Esophagus muscularis mucosa (tissue), 4 donors: ENCODE measurements around the gene MAPK8IP3. TPM values are rescaled to one million over a fixed set of nuclear protein-coding genes. Genes with fewer than 3 reads are reported as not detected.
A peak's percentile ranks its signal among the peaks of the same experiment; 100 is the strongest.
"Not testable (repeated sequence)": the region's sequence is repeated elsewhere in the genome, so short reads cannot be mapped to it uniquely, and the experiment has no call there.

Experiments used
- DNase-seq: peaks from one replicate; pipeline ENCODE4 v3.0.0-alpha.2; 2017; ENCODE audit errors: extremely low spot score
- H3K27ac ChIP-seq, 4 donors: fragments of 200-600 bp; sonication (generic); replicated peaks in 1 of 4; 1 replicate in 3 of 4; 2 replicates in 1 of 4; pipeline ENCODE4 v1.5.1; 2016 to 2019; ENCODE audit warnings: mild to moderate bottlenecking in 1 of 4
- H3K27me3 ChIP-seq, 4 donors: fragments of 200-600 bp; sonication (generic); one replicate each; pipeline versions ENCODE4 v1.5.1 to v1.6.0; 2016 to 2019
- H3K36me3 ChIP-seq, 4 donors: fragments of 200-600 bp; sonication (generic); one replicate each; pipeline ENCODE4 v1.5.1; 2016 to 2019
- H3K4me1 ChIP-seq, 4 donors: fragments of 200-600 bp; sonication (generic); one replicate each; pipeline ENCODE4 v1.5.1; 2016 to 2019
- H3K4me3 ChIP-seq, 4 donors: fragments of 200-600 bp; sonication (generic); 1 replicate in 2 of 4; 2 replicates in 2 of 4; pipeline ENCODE4 v1.5.1; 2016 to 2019; ENCODE audit warnings: mild to moderate bottlenecking in 4 of 4, moderate library complexity in 1 of 4
- H3K9me3 ChIP-seq, 4 donors: fragments of 200-600 bp; sonication (generic); 1 replicate in 3 of 4; 2 replicates in 1 of 4; pipeline ENCODE4 v1.5.1; 2016 to 2019
- EP300 ChIP-seq: sonication (generic); formaldehyde crosslinking; IDR thresholded peaks from one replicate; pipeline ENCODE4 v1.6.1; 2017; ENCODE audit warnings: antibody characterized with exemption
- POLR2A ChIP-seq: fragments of 450-650 bp; IDR thresholded peaks from one replicate; pipeline ENCODE4 v1.6.1; 2017; ENCODE audit warnings: antibody characterized with exemption, moderate library complexity, mild to moderate bottlenecking, low read depth
- POLR2AphosphoS5 ChIP-seq, 2 donors: sonication (generic); formaldehyde crosslinking; IDR thresholded peaks; one replicate each; pipeline ENCODE4 v1.6.1; 2017; ENCODE audit warnings: antibody characterized with exemption in 2 of 2
- WGBS: methylation state at CpG from one replicate; pipeline ENCODE4 v1.1.5; 2018; 5-methylcytosine and 5-hydroxymethylcytosine counted together
- intact Hi-C: fragments of 100-400 bp; cut with DNase I; formaldehyde crosslinking; loops from one replicate; pipeline ENCODE4 v1.15.1; 2023
- total RNA-seq, 4 donors: library from RNA; depleted of rRNA; stranded (reverse); fragments of >200 nt; gene quantifications; one replicate each; pipeline versions ENCODE4 v1.1.0 to v1.2.1, GENCODE V29; 2016
- TF ChIP-seq, protein P1 (sequence below), 3 experiments: fragments of 200-600 bp in 2 of 3; fragments of 450-650 bp in 1 of 3; sonication (generic) in 2 of 3; IDR thresholded peaks; one replicate each; pipeline ENCODE4 v1.5.1; 2017 to 2019; ENCODE audit warnings: antibody characterized with exemption in 3 of 3, mild to moderate bottlenecking in 2 of 3, moderate library complexity in 1 of 3

MAPK8IP3 gene
- total RNA-seq, 4 donors from 2014 or later = 21.5 to 36.2 (median 28.5) TPM

DNA sequence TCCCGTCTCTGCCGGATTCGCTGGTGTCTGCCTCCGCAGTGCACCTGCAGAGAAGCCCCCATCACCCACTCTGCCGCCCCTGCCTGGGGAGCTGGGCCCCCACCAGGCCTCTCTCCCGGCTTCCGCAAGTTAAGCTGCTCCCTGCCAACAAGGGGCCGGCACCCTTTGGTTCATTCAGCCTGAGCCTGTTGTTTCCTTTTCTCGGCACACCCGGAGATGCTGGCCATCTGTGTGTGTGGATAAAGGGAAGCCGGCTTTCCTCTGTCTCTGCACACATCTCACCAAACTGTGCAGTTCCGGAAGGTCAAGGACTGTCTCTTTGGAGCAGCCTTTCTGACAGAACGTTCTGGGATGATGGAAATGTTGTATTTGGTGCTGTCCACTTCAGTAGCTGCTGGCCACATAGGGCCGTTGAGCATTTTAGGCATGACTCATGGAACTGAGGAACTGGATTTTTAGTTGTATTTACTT is 6.8 kb downstream of the MAPK8IP3 start:
- Histone ChIP-seq H3K27ac (peak overlapping the region in 1 of 4 donors; percentile 7), H3K36me3 (peaks cover 0 to 12% (median 1%) of the 10 kb centered on the region in 4 donors), H3K4me1 (peaks cover 29 to 66% (median 45%) of the 10 kb centered on the region in 4 donors), H3K9me3 (no peaks in the 10 kb centered on the region), H3K4me3 (no peak overlapping the region), H3K27me3 (no peaks in the 10 kb centered on the region)
- no peak for DNase-seq
- intact Hi-C loops = no loop called here
- WGBS = 77% methylated on average over 10 of the region's 14 CpGs
- no peak for TF ChIP-seq POLR2AphosphoS5 (IDR thresholded peaks at IDR 0.05)
- TF ChIP-seq, protein P1, sequence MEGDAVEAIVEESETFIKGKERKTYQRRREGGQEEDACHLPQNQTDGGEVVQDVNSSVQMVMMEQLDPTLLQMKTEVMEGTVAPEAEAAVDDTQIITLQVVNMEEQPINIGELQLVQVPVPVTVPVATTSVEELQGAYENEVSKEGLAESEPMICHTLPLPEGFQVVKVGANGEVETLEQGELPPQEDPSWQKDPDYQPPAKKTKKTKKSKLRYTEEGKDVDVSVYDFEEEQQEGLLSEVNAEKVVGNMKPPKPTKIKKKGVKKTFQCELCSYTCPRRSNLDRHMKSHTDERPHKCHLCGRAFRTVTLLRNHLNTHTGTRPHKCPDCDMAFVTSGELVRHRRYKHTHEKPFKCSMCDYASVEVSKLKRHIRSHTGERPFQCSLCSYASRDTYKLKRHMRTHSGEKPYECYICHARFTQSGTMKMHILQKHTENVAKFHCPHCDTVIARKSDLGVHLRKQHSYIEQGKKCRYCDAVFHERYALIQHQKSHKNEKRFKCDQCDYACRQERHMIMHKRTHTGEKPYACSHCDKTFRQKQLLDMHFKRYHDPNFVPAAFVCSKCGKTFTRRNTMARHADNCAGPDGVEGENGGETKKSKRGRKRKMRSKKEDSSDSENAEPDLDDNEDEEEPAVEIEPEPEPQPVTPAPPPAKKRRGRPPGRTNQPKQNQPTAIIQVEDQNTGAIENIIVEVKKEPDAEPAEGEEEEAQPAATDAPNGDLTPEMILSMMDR (IDR thresholded peaks at IDR 0.05) = no peak
- TF ChIP-seq EP300 = no peak
- TF ChIP-seq POLR2A = no peak

DNA sequence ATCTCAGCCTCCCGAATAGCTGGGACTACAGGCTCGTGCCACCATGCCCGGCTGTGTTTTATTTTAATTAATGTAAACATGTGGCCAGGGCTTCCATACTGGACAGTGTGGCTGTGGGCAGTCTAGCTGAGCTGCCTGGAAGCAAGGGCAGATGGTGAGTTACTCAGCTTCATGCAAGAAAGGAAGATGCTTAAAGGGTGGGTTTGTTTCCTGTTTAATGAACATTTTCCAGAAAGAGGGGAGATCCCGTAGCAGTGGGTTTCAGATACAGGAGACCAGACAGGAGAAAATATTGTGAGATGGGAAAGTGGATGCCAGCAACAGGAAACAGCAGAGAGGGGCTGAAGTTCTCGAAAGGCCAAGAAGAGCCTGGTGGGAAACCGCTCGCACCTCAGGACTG is 7.3 kb downstream of the MAPK8IP3 start:
- TF ChIP-seq EP300 (no peak), POLR2AphosphoS5 (IDR thresholded peaks at IDR 0.05) (no peak), POLR2A (no peak)
- TF ChIP-seq, protein P1 (IDR thresholded peaks at IDR 0.05) = no peak
- peaks cover 24 to 66% (median 40%) of the 10 kb centered on the region in 4 donors for H3K4me1 ChIP-seq

DNA sequence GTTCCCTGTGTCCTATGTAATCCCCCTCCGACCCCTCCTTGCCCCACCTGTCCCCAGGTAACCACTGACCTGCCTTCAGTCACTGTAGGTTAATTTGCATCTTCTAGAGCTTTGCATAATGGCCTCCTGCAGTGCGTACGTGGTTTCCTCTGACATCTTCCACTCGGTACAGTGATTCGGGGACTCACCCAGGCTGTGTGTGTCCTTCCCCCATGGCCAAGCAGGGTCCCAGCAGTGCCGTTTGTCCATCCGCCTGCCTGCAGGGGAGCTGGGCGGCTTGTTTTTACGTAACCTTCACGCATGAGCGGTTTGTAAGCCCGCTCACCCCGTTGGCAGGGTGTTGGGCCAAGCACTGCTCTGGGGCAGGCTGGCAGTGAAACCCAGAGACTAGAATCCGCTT is 7.9 kb downstream of the MAPK8IP3 start:
- TF ChIP-seq POLR2A (no peak), EP300 (no peak), POLR2AphosphoS5 (IDR thresholded peaks at IDR 0.05) (no peak)
- TF ChIP-seq, protein P1 (IDR thresholded peaks at IDR 0.05) = no peak
- H3K9me3 ChIP-seq = no peaks in the 10 kb centered on the region
- WGBS = 86% methylated on average over 8 of the region's 14 CpGs
- H3K27me3 ChIP-seq = no peaks in the 10 kb centered on the region
- H3K27ac ChIP-seq = no peak overlapping the region
- intact Hi-C loops = no loop called here
- no peak for DNase-seq
- peaks cover 0 to 5% (median 1%) of the 10 kb centered on the region in 4 donors for H3K36me3 ChIP-seq
- H3K4me1 ChIP-seq = peaks cover 24 to 61% (median 34%) of the 10 kb centered on the region in 4 donors
- no peak overlapping the region for H3K4me3 ChIP-seq

More for the DNA sequence above, 7.3 kb downstream of the MAPK8IP3 start:
- 73% methylated on average over 7 of the region's 7 CpGs for WGBS
- H3K9me3 ChIP-seq = no peaks in the 10 kb centered on the region
- no peak for DNase-seq
- no peak overlapping the region for H3K4me3 ChIP-seq
- peaks cover 0 to 11% (median 1%) of the 10 kb centered on the region in 4 donors for H3K36me3 ChIP-seq
- no peaks in the 10 kb centered on the region for H3K27me3 ChIP-seq
- intact Hi-C loops = no loop called here
- peak overlapping the region in 2 of 4 donors; percentile 2 to 7 for H3K27ac ChIP-seq

DNA sequence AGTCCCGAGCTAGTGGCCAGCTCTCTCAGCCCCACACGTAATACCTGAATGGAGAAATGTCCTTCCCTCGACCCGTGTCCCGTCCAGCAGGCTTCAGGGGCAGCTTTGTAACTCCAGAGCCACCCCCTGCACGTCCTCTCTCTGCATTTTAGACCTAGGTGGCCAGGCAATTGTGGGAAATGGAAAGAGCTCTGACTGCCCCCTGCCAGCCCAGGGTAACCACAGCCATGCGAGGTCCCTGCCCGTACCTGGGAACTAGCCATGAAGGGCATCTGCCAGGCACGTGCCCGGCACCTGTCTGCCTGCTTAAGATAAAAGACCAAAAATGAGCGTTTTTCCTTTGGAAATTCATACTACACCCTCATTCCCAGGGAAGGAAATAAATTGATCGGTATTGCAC is 9.2 kb downstream of the MAPK8IP3 start:
- Histone ChIP-seq H3K36me3 (peaks cover 0 to 3% (median 0%) of the 10 kb centered on the region in 4 donors), H3K4me3 (no peak overlapping the region), H3K9me3 (no peaks in the 10 kb centered on the region), H3K27ac (no peak overlapping the region), H3K4me1 (peaks cover 16 to 48% (median 25%) of the 10 kb centered on the region in 4 donors), H3K27me3 (no peaks in the 10 kb centered on the region)
- no peak for TF ChIP-seq POLR2A
- no peak for TF ChIP-seq EP300
- TF ChIP-seq, protein P1 (IDR thresholded peaks at IDR 0.05) = no peak
- no peak for TF ChIP-seq POLR2AphosphoS5 (IDR thresholded peaks at IDR 0.05)
- no peak for DNase-seq
- 92% methylated on average over 12 of the region's 12 CpGs for WGBS
- intact Hi-C loops = no loop called here

DNA sequence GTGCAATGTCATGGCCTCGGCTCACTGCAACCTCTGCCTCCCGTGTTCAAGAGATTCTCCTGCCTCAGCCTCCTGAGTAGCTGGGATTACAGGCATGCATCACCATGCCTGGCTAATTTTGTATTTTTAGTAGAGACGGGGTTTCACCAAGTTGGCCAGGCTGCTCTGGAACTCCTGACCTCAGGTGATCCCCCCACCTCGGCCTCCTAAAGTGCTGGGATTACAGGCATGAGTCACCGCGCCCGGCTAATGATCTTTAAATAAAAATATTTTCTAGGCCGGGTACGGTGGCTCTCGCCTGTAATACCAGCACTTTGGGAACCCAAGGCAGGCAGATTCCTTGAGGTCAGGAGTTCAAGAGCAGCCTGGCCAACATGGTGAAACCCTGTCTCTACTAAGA is 12.2 kb downstream of the MAPK8IP3 start:
- not testable (repeated sequence) for H3K27ac ChIP-seq
- 92% methylated on average over 7 of the region's 10 CpGs for WGBS
- H3K4me1 ChIP-seq = peaks cover 26 to 42% (median 29%) of the 10 kb centered on the region in 4 donors

DNA sequence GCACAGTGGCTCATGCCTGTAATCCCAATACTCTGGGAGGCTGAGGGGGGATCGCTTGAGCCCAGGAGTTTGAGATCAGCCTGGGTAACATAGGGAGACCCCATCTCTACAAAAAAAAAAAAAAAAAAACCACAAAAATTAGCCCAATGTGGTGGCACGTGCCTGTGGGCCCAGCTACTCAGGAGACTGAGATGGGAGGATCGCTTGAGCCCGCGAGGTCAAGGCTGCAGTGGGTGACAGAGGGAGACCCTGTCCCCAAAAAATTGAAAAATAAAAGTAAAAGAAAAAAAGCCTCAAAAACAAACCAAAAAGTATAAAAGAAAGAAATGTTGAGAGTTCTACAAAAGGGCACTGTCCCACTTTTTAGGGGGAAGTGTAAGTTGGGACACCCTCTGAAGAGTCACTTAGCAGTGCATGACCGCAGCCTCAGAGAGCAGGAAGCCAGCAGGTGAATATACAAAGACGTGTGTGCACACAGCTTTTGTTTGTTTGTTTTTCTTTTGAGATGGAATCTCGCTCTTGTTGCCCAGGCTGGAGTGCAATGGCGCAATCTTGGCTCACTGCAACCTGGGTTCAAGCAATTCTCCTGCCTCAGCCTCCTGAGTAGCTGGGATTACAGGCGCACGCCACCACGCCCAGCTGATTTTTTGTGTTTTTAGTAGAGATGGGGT is 13.7 kb downstream of the MAPK8IP3 start:
- H3K36me3 ChIP-seq, H3K27ac ChIP-seq, H3K4me3 ChIP-seq, DNase-seq, intact Hi-C loops, H3K9me3 ChIP-seq, H3K27me3 ChIP-seq: not testable (repeated sequence)
- H3K4me1 ChIP-seq = peaks cover 28 to 42% (median 32%) of the 10 kb centered on the region in 4 donors
- WGBS = 88% methylated on average over 12 of the region's 12 CpGs

More for the DNA sequence above, 12.2 kb downstream of the MAPK8IP3 start:
- H3K27me3 ChIP-seq, intact Hi-C loops, H3K4me3 ChIP-seq, DNase-seq, H3K36me3 ChIP-seq, H3K9me3 ChIP-seq: not testable (repeated sequence)
